NCI-H748 (cell line): ENCODE results near the gene CELF1.
"Not testable (repeated sequence)": the region's sequence is repeated elsewhere in the genome, so short reads cannot be mapped to it uniquely, and the experiment has no call there.

Experiments
- DNase-seq: peaks from one replicate; lab custom pipeline; 2025; ENCODE audit not compliant: unreplicated experiment; lab: John Stamatoyannopoulos, UW

Gene CELF1

DNA sequence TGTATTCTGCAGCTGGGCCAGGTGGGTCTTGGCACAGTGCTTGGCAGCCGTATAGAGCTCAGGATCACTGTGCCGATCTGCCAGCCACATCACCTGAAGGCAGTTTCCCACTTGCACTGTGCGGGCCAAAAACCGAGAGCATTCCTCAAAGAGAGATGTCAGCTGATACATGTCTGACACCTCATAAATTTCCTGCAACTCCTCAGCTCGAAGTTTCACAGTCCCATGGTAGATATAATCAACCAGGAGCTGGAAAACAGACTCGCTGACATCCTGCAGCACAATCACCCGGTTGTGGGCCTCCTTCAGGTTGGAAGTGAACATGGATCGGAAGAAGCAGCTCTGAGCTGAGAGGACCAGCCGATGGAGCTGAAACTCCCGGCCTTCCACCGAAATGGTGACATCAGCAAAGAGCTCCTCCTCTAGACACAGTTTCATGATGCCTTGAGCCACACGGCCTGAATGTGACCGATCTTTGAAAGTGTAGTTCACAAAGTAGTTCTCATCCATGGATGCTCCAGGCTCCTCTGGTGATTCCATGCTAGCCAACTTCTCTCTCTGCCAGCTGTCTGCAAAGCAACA is 24.6 kb upstream of the CELF1 start:
- no peak for DNase-seq

DNA sequence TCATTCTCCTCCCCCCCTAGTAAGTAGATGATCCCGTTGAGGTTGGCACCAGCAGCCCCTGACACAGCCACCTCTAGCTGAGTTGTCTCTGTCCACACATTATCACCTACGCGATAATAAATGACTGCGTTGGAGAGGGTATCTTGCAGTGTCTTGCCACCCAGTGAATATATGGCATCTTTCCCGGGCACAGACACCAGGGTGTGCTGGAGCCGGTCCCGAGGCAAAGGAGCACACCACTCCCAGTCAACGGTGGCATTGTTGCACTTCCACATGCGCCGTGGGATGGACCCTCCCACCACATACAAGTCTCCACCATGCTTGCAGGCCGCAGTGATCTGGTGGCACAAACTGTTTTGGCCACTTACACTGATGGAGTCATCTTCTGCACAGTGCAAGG is 20.4 kb upstream of the CELF1 start:
- DNase-seq: no peak

DNA sequence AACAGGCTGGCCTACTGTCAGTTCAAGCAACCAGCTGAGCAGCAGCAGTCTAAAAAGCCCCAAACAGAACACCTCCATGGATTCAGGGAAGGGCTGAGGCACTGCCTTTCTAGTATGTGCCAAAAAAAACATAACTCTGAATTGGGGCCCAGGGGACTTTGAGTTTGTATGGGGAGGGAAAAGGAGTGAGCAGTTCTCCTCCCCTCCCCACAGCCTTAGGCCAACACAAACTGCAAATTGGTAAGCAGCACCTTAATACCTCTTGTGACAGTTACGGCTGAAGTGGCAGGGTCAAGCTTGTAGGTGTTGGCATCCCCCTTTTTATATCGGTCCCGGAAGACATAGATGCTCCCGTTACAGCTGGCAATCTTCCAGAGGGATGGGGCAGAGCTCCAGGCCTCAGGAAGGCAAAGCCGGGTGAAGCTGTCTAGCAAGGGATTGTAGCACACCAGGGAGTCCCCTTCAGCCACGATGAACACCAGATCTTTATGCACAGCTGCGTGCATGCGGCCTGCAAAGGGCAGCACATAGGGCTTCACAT is 19.9 kb upstream of the CELF1 start:
- DNase-seq: no peak

DNA sequence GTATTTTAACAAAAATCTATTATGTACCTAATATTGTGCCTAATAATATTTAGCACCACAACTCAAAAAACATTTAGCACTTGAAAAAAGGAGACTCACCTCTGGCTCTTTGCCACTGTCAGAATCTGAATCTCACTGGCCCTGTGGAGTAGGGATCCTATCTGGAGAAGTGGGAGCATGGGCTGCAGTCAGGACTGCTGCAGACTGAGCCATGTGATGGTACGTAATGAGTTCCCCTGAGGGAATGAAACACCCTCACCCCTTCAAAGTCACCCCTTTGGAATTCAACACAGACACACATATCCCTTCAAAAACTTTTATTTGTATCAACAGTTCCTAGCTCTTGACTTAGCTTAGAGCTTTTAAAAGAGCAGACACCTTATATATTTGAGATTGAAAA is 19.0 kb upstream of the CELF1 start:
- DNase-seq: no peak

DNA sequence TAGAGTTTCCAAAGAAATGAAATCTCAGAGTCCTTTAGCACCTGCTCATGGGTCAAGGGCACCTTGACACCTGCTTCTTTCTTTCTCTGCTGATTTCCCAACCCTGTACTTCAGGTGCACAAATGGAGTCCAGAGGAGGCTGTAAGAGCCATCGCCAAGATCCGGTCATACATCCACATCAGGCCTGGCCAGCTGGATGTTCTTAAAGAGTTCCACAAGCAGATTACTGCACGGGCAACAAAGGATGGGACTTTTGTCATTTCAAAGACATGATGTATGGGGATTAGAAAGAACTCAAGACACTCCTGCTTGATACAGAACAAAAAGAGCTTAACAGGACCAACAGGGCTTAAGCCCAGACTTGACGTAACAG is 18.4 kb upstream of the CELF1 start:
- no peak for DNase-seq

DNA sequence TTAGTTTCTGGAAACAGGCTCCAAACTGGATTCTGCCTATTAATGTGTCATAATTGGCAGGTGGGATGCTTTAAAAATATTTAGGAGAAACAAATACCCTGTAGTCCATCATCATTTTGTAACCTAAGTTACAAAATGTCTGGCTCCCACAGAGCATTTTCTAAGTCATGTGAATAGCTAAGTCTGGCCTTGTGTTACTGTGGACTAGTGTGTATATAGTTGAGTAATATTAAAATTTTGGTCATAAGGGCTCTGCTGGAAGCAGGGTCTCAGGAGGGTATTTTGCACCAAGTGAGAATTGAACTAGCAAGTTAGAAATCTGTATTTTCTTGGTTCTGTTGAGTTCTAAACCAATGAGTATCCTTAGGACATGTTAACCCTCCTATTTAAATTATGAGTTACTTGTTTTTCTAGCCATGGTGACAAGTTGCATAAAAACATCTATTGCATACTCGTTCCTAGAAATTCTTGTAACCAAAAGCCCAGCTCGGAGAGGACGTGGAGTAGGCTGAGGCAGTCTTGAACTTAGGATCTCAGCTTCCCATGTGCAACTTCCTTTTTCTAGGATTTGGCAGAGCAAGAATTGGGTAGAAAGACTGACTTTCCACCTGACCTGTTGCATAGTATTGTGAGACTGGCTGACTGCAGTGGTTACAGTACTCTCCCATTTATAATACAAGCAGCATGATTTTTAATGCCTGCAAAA is 17.9 kb upstream of the CELF1 start:
- no peak for DNase-seq

DNA sequence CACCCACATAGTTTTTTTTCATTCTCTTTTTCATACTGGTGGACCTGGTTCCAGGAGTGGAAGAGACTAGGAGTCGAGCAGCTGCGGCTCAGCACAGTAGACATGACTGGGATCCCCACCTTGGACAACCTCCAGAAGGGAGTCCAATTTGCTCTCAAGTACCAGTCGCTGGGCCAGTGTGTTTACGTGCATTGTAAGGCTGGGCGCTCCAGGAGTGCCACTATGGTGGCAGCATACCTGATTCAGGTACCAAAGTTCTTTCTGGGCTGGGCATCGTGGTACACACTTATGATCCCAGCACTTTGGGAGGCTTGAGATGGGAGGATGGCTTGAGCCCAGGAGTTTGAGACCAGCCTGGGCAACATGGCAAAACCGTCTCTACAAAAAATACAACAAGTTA is 16.7 kb upstream of the CELF1 start:
- DNase-seq: no peak

DNA sequence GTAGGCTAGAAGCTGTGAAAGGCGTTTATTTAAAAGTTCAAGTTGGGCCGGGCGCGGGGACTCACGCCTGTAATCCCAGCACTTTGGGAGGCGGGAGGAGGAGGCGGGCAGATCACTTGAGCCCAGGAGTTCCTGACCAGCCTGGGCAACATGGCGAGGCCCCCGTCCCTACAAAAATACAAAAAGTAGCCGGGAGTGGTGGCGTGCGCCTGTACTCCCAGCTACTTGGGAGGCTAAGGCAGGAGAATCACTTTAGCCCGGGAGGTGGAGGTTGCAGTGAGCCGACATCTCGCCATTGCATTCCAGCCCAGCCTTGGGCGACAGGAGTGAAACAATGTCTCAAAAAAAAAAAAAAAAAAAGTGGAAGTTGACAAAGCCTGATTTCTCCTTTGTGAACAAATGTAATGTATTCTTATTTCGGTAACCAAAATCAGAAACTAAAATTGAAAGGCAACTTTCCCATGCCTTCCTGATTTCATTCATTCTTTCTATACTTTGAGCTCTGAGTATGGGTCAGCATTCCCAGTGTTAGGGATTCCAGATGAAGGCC is 13.3 kb upstream of the CELF1 start:
- peak; percentile 31 for DNase-seq

DNA sequence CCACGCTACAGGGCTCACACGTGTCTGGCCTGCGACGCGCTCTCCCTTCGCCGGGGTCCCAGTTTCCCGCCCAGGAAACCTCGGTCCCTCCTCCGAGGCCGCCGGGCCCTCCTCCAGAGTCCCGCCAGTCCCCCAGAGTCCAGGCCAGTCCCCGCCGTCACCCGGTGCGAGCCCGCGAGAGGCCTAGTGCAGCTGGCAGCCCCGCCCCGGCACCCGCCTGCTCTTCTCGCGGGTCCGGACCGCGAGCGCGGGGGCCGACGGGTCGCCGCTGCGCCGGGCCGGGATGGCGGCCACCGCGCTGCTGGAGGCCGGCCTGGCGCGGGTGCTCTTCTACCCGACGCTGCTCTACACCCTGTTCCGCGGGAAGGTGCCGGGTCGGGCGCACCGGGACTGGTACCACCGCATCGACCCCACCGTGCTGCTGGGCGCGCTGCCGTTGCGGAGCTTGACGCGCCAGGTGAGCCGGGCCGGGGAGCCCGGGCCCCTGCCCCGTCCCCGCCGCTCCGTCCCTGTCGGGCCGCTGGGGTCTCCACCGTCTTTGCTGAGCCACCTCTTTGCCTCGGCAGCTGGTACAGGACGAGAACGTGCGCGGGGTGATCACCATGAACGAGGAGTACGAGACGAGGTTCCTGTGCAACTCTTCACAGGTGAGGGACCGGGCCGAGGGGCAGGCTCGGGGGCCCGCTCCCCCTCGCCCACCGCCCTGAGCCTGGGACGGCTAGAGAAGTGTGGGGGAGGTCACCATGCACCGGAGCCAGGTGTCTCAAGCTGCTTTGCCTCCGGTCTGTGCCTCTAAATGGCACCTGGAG is 12.6 kb upstream of the CELF1 start, which contains the start of gene PTPMT1:
Gene PTPMT1, plus strand, starts transcription at position 260 of the 809 bp plus-strand sequence. Its CDS starts 24 bp downstream, at position 284.
- peak; percentile 76 for DNase-seq

DNA sequence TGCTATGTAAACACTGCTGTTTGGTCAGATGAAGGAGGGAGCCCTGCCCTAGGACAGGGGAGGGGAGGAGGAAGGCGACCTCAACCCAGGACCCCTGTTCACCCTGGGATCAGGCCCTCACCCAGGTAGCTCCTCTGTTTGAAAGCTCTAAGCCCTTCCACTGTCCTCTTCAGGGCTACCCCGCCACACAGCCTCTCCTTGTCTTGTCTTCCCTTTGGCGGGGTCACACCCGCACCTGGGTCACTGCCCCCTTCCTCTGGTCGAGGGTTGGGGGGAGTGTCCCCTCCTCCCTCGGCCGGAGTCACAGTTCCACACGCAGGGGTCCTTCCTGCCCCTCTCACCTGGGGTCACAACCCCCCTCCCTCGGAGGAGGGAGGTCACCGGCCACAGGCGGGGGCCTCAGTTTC is 12.0 kb upstream of the CELF1 start:
- peak; percentile 32 for DNase-seq

DNA sequence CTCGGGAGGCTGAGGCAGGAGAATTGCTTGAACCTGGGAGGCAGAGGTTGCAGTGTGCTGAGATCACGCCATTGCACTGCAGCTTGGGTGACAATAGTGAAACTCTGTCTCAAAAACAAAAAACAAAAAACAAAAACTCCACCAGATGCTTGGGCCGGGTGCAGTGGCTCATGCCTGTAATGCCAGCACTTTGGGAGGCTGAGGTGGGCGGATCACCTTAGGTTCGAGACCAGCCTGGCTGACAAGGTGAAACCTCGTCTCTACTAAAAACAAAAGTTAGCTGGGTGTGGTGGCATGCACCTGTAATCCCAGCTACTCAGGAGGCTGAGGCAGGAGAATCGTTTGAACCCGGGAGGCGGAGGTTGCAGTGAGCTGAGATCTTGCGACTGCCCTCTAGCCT is 11.4 kb upstream of the CELF1 start:
- DNase-seq: not testable (repeated sequence)

DNA sequence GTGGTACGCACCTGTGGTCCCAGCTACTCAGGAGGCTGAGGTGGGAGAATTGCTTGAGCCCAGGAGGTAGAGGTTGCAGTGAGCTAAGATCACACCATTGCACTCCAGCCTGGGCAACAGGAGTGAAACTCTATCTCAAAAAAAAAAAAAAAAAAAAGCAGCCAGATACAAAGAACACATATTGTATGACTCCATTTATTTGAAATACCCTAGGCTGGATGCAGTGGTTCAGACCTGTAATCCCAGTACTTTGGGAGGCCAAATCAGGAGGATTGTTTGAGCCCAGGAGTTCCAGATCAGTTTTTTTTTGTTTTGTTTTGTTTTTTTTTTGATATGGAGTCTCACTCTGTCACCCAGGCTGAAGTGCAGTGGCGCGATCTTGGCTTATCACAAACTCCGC is 9.5 kb upstream of the CELF1 start:
- not testable (repeated sequence) for DNase-seq

DNA sequence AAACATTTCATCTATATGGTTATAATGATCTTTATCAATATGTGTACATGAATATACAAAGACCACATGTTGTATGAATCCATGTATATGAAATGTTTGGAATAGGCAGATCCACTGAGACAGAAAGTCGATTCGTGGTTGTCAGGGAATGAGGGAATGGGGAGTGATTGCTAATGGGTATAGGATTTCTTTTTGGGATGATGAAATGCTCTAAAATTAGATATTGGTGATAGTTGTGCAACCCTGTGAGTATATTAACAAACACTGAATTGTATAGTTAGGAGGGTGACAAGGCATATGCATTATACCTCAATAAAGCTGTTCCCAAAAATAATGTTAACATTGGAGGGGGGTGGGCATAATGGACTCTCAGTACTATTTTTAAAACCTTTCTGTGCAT is 7.5 kb upstream of the CELF1 start:
- no peak for DNase-seq

DNA sequence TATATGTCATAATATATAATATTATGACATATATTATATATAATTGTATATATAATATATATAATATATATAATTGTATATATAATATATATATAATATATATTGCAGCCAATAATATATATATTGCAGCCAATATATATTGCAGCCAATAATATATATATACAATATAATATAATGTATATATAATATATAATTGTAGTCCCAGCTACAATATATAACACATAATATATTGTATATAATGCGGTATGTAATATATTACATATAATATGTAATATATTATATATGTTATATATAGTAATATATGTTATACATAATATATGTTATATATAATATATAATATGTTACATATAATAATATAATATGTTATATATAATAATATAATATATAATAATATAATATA is 5.8 kb upstream of the CELF1 start:
- DNase-seq: no peak

DNA sequence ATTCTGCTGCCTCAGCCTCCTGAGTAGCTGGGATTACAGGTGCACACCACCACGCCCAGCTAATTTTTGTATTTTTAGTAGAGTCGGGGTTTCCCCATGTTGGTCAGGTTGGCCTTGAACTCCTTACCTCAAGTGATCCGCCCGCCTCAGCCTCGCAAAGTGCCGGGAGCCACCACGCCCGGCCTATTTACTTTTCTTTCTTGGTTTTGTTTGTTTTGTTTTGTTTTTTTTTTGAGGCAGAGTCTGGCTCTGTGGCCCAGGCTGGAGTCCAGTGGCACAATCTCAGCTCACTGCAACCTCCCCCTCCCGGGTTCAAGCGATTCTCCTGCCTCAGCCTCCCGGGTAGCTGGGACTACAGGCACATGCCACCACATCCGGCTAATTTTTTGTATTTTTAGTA is 4.1 kb upstream of the CELF1 start:
- not testable (repeated sequence) for DNase-seq

DNA sequence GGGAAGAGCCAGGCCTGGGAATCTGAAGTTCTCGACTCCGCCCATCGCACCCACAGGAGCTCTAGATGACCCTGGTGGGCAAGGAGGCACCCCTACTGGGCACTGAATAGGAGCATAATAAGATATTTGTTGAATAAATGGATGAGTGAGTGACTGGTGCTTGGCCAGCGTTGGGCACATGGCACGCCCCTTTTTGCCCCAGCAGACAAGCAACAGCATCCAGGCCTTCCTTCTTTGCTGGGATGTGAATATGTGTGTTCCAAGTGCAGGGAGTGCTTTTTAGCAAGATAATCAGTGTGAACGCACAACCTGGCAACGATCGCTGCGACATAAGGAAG is 443 bp upstream of the CELF1 start:
- DNase-seq: no peak

DNA sequence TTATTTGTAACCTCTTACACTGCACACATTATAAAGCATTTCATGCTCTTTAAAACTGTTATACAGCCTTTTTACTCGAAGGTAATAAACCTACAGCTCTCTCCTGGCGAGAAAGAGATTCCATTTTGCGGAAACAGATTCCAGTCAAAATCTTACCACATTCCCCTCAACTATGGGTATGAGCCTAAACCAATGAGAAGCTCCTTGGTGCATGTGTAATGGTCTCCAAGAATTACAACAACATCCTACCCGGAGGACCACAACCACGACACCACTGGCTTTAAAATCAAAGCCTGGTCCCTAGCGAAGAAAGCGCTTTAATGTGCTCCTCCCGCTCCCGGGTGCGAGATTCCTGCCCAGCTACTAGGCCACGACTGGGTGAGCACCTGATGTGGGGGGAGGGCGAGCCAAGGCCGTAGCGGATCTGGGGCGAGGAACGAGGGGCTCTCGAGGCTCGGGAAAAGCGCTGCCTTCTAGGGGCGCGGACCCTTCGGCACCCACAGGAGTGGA is 821 bp downstream of the CELF1 start:
- peak; percentile 46 for DNase-seq

DNA sequence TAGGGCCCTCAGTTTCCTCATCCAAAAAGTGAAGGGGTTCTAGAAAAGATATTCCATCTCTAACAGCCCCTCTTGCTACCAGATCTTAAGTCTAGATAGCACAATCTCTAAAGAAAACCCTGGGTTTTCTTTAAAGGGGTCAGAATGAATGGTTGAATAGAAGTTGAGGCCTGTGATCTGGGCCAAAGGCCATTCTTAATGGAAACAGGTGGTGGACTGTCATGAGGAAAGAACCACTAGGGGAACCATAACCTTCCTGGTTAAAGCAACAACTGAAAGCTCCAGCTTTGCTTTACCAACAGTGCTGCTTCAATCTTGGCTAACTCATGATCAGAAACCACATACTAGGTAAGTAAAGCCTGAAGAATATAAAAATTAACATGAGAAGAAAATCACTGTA is 1.8 kb downstream of the CELF1 start:
- DNase-seq: no peak

DNA sequence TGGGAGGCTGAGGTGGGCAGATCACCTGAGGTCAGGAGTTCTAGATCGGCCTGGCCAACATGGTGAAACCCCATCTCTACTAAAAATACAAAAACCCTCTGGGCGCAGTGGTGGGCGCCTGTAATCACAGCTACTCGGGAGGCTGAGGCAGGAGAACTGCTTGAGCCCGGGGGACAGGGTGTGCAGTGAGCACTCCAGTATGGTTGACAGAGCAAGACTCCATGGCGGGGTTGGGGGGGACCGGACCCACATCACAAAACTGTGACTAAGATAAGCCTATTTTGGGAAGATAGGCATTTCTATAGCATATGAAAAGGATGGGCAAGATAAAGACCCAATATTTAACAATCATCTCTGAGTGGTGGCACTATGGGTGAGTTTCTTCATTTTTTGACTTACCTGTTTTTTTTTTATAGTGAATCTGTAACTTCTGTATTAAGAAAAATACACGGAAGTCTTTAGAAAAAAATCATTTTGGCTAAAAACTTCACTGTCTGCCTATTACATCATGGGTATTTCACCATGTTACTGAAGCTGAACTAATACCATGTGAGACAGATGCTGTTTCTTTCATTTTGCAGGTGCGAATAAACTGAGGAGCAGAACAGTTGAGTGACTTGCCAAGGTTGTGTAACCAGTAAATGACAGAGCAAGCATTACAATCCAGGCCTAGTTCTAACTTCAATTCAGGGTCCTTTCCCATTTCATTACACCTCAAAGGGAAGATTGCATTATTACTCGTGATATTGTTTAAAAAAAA is 2.5 kb downstream of the CELF1 start:
- no peak for DNase-seq

DNA sequence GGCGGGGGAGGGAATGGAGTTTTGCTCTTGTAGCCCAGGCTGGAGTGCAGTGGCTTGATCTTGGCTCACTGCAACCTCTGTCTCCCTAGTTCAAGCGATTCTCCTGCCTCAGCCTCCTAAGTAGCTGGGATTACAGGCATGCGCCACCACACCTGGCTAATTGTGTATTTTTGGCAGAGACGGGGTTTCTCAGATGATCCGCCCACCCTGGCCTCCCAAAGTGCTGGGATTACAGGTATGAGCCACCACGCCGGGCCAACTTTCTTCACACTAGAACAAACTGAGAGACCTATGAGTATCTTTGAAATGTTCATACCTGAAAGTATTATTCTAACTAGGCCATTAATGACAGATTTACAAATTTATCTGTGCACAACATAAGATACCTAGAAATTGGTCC is 6.7 kb downstream of the CELF1 start:
- DNase-seq: not testable (repeated sequence)

DNA sequence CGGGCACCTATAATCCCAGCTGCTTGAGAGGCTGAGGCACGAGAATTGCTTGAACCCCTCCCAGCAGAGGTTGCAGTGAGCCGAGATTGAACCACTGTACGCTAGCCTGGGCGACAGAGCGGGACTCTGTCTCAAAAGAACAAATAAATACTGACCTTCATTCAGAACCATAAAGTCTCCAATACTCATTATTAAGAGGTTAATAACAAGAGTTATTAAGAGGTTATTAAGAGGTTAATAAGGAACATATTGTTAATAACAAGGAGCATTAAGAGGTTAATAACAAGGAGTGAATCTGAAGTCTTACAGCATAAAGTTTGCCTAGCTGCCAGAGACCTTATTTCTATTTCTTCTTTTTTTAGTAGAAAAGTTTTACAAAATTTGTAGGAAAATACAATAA is 7.6 kb downstream of the CELF1 start:
- DNase-seq: no peak
